PC-9 (cell line): ENCODE results near the gene TSPAN11. TPM values are rescaled to one million over a fixed set of nuclear protein-coding genes. Genes with fewer than 3 reads are reported as not detected.

Experiments used
- BruUV-seq: library from RNA; stranded (reverse); fragments of 400-500 nt; replicated peaks from 2 replicates; lab custom pipeline; 2021; lab: Mats Ljungman, UMichigan
- CTCF ChIA-PET: fragments of 300-600 bp; sonication (Branson Sonifier 250); formaldehyde crosslinking; loops from one replicate; lab custom pipeline; 2022; ENCODE audit warnings: antibody characterized with exemption; lab: Charles Lee
- POLR2A ChIA-PET: fragments of 300-600 bp; sonication (Branson Sonifier 250); formaldehyde crosslinking; loops from one replicate; lab custom pipeline; 2022; ENCODE audit warnings: antibody characterized with exemption; ENCODE audit not compliant: unreplicated experiment; lab: Charles Lee
- DNase-seq, 2 experiments: peaks; one replicate each; pipeline versions ENCODE4 v3.0.0 to v3.0.0-alpha.2; 2015 to 2022; ENCODE audit warnings: mixed read lengths in 1 of 2
- H2AFZ ChIP-seq: fragments of 200-600 bp; sonication (generic); 2 replicates; pipeline ENCODE4 v1.8.1; 2017; ENCODE audit warnings: antibody characterized with exemption
- H3F3A ChIP-seq: fragments of 200-600 bp; sonication (generic); 2 replicates; pipeline ENCODE4 v1.8.1; 2017; ENCODE audit warnings: antibody characterized with exemption, mild to moderate bottlenecking, low read depth; ENCODE audit not compliant: insufficient read depth
- H3K27ac ChIP-seq: fragments of 200-600 bp; sonication (generic); 2 replicates; pipeline ENCODE4 v1.6.1; 2016; ENCODE audit warnings: mixed run types
- H3K27me3 ChIP-seq: fragments of 200-600 bp; sonication (generic); 2 replicates; pipeline ENCODE4 v1.6.1; 2016; ENCODE audit warnings: low read depth, mixed run types; ENCODE audit not compliant: insufficient read depth
- H3K36me3 ChIP-seq: fragments of 200-600 bp; sonication (generic); 2 replicates; pipeline ENCODE4 v1.6.1; 2016; ENCODE audit warnings: low read depth, mixed run types
- H3K4me1 ChIP-seq: fragments of 200-600 bp; sonication (generic); replicated peaks from 2 replicates; pipeline ENCODE4 v1.6.1; 2016; ENCODE audit warnings: mixed run types; ENCODE audit not compliant: insufficient read depth
- H3K4me2 ChIP-seq: fragments of 200-600 bp; sonication (generic); 2 replicates; pipeline ENCODE4 v1.6.1; 2017; ENCODE audit warnings: mixed run types
- H3K4me3 ChIP-seq: fragments of 200-600 bp; sonication (generic); 2 replicates; pipeline ENCODE4 v1.6.1; 2016; ENCODE audit warnings: mixed run types
- H3K79me2 ChIP-seq: fragments of 200-600 bp; sonication (generic); 2 replicates; pipeline ENCODE4 v1.6.1; 2017; ENCODE audit warnings: low read depth, mixed run types
- H3K9me2 ChIP-seq: fragments of 200-600 bp; sonication (generic); 2 replicates; pipeline ENCODE4 v1.8.1; 2017; ENCODE audit warnings: mild to moderate bottlenecking; ENCODE audit not compliant: insufficient read depth
- H3K9me3 ChIP-seq: fragments of 200-600 bp; sonication (generic); 2 replicates; pipeline ENCODE4 v1.8.1; 2016; ENCODE audit warnings: low read depth; ENCODE audit not compliant: insufficient read depth
- H4K20me1 ChIP-seq: fragments of 200-600 bp; sonication (generic); 2 replicates; pipeline ENCODE4 v1.8.1; 2017; ENCODE audit not compliant: insufficient read depth
- EZH2 ChIP-seq: fragments of 200-600 bp; sonication (generic); IDR thresholded peaks from 2 replicates; pipeline ENCODE4 v1.8.0; 2017; ENCODE audit warnings: antibody characterized with exemption, low read depth
- intact Hi-C: fragments of 100-400 bp; cut with micrococcal nuclease; formaldehyde crosslinking; loops from one replicate; pipeline ENCODE4 v1.10.0; 2022; ENCODE audit not compliant: unreplicated experiment
- total RNA-seq: library from RNA; stranded (reverse); gene quantifications from 2 replicates; pipeline ENCODE4 v1.2.3, GENCODE V29; 2021
- TF ChIP-seq, protein P1 (sequence below): fragments of 200-600 bp; sonication (generic); conservative IDR thresholded peaks from 2 replicates; pipeline ENCODE4 v1.6.1; 2017; ENCODE audit warnings: mixed run types, antibody characterized with exemption, mild to moderate bottlenecking, moderate library complexity

The TSPAN11 gene
- total RNA-seq, 1 experiment from 2014 or later, result not detected

GRCh38 chr12:30952015-30952414 is 25.5 kb downstream of the TSPAN11 start:
- no peak overlapping the region for H2AFZ ChIP-seq
- H3K27ac ChIP-seq, result no peak overlapping the region
- TF ChIP-seq EZH2, result no peak
- TF ChIP-seq, protein P1, sequence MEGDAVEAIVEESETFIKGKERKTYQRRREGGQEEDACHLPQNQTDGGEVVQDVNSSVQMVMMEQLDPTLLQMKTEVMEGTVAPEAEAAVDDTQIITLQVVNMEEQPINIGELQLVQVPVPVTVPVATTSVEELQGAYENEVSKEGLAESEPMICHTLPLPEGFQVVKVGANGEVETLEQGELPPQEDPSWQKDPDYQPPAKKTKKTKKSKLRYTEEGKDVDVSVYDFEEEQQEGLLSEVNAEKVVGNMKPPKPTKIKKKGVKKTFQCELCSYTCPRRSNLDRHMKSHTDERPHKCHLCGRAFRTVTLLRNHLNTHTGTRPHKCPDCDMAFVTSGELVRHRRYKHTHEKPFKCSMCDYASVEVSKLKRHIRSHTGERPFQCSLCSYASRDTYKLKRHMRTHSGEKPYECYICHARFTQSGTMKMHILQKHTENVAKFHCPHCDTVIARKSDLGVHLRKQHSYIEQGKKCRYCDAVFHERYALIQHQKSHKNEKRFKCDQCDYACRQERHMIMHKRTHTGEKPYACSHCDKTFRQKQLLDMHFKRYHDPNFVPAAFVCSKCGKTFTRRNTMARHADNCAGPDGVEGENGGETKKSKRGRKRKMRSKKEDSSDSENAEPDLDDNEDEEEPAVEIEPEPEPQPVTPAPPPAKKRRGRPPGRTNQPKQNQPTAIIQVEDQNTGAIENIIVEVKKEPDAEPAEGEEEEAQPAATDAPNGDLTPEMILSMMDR, result no peak
- CTCF ChIA-PET, result no interaction called here
- H3K9me3 ChIP-seq, result no peaks in the 10 kb centered on the region
- no peaks in the 10 kb centered on the region for H3K79me2 ChIP-seq
- POLR2A ChIA-PET, result no interaction called here
- no peaks in the 10 kb centered on the region for H4K20me1 ChIP-seq
- H3F3A ChIP-seq, result no peaks in the 10 kb centered on the region
- no peaks in the 10 kb centered on the region for H3K36me3 ChIP-seq
- H3K4me1 ChIP-seq, result no peaks in the 10 kb centered on the region
- intact Hi-C loops, result no loop called here
- no peak for DNase-seq
- H3K4me3 ChIP-seq, result no peak overlapping the region
- BruUV-seq, result no TSS peak
- no peaks in the 10 kb centered on the region for H3K9me2 ChIP-seq
- H3K27me3 ChIP-seq, result no peaks in the 10 kb centered on the region
- no peak overlapping the region for H3K4me2 ChIP-seq

DNA sequence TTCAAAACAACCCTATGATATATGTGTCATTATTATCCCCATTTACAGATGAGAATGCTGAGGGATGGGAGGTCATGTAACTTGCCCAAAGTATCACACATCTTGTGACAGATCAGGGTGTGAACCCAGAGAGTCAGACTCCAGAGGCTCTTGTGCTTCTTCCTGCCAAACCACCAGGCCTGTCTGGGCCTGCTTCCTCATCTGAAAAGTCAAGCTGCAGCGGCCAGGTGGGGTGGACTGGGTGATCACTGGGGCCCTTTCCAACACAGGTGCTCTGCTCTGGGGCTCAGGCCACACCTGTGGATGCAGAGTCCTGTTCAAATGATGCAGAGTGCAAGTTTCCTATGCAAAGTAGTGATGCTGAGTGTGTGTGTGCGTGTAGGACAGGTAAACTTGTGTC is 26.7 kb downstream of the TSPAN11 start:
- TF ChIP-seq EZH2, result no peak
- TF ChIP-seq, protein P1, result no peak
- no peaks in the 10 kb centered on the region for H3F3A ChIP-seq
- ChIA-PET POLR2A (interaction anchor here (0.6 kb wide), 1 partner anchor 10 kb away, joined by 6 read pairs; no protein-coding TSS in a partner anchor), CTCF (no interaction called here)
- H3K27me3 ChIP-seq, result no peaks in the 10 kb centered on the region
- H3K4me2 ChIP-seq, result no peak overlapping the region
- H3K79me2 ChIP-seq, result no peaks in the 10 kb centered on the region
- no peaks in the 10 kb centered on the region for H3K36me3 ChIP-seq
- H3K9me3 ChIP-seq, result no peaks in the 10 kb centered on the region
- no TSS peak for BruUV-seq
- H2AFZ ChIP-seq, result no peak overlapping the region
- H3K4me3 ChIP-seq, result no peak overlapping the region
- no peak for DNase-seq
- no peaks in the 10 kb centered on the region for H3K4me1 ChIP-seq
- no peaks in the 10 kb centered on the region for H4K20me1 ChIP-seq
- no peak overlapping the region for H3K27ac ChIP-seq
- intact Hi-C loops, result no loop called here
- H3K9me2 ChIP-seq, result no peaks in the 10 kb centered on the region

DNA sequence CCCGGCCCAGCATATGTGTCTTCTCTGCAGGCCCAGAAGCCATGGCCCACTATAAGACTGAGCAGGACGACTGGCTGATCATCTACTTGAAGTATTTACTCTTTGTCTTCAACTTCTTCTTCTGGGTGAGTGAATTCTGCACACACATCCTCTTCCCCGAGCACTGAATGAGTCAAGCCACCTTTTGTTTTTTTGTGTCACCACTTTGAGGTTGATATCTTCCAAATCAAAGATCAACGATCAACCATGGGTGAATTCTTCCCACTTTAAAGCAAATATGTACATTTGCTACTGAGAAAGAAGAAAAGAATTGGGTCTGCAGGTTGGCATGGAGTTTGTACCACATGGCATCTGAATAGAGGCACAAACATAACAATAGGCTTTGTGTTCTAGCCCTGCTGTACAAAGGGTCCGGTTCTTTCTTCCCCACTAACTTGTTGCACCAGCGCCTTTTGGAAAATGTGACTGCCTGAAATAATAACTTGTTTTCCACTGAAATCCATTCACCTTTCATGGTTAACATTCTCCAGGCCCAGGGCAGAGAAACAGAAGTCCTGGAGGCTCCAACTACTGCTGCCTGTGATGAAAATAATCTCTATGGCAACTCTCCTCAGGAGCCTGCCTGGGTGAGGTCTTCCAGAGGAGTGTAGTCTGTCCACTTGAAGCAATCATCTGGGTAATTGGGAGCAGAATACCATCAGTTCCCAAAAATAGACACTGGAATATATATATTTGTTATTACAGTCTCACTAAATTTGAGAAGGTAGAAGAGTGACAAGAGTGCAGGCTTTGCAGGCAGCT is 27.6 kb downstream of the TSPAN11 start:
- Histone ChIP-seq H2AFZ (no peak overlapping the region), H3K27ac (no peak overlapping the region), H3K4me2 (no peak overlapping the region), H3K4me3 (no peak overlapping the region), H3K79me2 (no peaks in the 10 kb centered on the region), H3K9me3 (no peaks in the 10 kb centered on the region), H3K9me2 (no peaks in the 10 kb centered on the region), H3K27me3 (no peaks in the 10 kb centered on the region), H3F3A (no peaks in the 10 kb centered on the region), H3K4me1 (no peaks in the 10 kb centered on the region), H4K20me1 (no peaks in the 10 kb centered on the region), H3K36me3 (no peaks in the 10 kb centered on the region)
- peak in 1 of 2 experiments; percentile 43 for DNase-seq
- ChIA-PET POLR2A (no interaction called here), CTCF (no interaction called here)
- intact Hi-C loops, result no loop called here
- BruUV-seq, result no TSS peak
- TF ChIP-seq, protein P1, result no peak
- TF ChIP-seq EZH2, result no peak
